Measurements from ENCODE around the gene EID2.

Gene EID2

DNA sequence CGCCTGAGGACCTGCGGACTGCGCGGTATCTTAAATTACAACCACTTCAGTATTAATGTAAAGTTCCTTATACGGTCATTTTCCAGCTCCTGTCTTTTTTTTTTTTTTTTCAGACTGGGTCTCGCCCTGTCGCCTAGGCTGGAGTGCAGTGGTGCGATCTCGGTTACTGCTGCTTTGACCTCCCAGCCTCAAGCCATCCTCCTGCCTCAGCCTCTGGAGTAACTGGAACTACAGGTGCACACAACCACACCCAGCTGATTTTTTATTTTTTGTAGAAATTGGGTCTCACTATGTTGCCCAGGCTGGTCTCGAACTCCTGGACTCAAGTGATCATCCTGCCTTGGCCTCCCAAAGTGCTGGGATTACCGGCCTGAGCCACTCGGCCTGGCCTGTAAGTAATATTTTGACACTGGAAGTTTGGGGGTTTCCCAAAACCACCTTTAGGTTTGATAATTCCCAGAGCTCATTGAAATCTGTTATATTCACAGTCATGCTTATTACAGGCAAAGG is 6.9 kb downstream of the EID2 start:
- DNase-seq, result no peak

DNA sequence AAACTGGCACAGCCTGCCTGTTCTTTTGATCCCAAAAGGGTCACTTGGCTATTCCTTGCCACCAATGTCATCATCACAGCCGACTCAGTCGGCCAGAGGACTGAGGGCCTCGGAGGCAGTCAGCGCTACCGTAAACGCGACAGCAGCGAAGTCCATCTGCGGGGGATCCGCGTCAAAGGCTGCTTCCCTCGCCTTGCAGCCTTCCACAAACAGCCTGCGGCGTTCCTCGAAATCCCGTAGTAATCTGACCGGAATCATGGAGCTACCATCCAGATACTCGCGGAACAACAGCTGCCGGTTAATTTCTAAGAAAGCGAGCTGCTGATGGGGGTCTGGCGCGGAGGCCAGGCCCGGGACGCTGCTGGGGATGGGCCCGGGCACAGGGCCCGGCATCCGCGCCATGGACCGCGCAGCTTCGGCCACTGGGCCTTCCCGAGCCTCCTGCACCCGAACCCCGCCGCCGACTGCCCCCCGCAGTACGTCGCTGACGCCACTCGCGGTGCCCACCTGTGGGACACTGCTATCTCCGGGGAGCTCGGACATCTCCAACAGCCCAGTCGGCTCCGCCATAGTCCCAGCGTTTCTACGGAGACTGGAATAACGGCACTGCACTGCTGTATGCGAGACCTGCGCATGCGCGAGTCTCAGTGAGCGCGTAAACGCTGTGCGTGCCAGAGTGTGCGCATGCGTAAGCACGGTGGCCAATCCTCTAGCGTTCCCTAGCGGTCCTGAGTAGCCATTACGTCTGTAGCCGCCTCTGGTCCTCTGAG is 7.5 kb downstream of the EID2 start, which contains the start of gene EID2B:
TSS of gene EID2B (minus strand) at position 620 of the 770 bp plus-strand sequence. CDS start at position 570, 50 bp downstream.
- DNase-seq, result peak; percentile 97

DNA sequence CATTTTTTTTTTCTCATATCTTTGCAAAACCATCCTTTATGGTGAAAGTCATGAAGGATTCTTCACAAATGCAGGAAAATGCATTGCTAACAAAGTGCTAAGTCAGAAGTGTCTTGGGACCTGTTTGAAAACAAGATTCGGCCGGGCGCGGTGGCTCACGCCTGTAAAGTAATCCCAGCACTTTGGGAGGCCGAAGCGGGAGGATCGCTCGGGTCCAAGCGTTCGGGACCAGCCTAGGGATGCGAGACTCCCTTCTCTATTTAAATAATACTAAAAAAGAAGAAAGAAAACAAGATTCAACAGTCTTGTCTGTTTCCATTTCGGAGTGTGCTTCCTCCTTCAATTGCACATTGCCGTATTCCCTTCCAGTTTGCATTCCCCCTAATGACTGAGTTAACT is 8.1 kb downstream of the EID2 start:
- DNase-seq, result no peak

- DNase-seq, result no peak
Observed at GRCh38 chr19:39525205-39525604, 14.8 kb downstream of the EID2 start.

DNA sequence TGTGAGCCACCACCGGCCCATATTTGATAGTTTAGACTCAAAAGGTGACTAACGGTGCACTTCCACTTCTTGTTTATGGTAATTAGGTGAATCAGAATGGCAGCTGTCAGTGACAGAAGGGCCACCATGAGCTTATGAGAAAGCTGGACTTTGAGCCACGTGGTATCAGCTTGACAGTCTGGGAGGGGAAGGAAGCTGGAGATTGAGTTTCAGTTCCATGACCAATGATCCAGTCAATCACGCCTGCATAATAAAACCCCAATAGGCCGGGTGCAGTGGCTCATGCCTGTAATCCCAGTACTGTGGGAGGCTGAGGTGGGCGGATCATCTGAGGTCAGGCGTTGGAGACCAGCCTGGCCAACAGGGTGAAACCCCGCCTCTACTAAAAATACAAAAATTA is 15.5 kb downstream of the EID2 start:
- DNase-seq, result no peak

DNA sequence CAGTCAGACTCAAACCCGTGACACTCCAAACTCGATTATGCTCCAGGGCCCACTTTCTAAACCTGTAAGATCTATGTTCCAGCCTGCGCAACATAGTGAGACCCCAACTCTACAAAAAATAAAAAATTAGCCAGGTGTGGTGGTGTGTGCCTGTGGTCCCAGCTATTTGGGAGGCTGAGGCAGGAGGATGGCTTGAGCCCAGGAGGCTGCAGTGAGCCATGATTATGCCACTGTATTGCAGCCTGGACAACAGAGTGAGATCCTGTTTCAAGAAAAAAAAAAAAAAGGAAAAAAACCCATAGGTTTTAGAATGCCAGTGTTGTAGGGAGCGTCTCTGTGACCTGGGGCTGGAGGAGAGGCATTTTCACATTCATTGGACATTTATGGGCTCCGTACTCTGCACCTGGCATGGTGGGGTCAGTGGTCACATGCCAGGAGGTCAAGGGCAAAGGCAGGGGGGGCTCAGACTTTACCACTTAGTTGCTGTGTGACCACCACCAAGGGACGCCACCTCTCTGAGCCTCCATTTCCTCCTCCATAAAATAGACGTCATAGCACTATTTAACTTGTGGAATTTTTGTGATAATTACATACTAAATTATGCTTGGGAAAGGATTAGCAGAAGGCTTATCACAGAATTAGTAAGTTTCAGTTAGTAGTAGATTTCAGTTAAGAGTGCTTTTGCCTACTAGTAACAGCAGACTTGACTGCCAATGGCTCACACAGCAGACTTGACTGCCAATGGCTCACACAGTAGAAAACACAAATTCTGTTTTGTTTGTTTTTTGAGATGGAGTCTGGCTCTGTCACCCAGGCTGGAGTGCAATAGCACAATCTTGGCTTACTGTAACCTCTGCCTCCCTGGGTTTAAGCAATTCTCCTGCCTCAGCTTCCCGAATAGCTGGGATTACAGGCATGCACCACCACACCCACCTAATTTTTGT is 19.1 kb downstream of the EID2 start:
- no peak for DNase-seq

- no peak for DNase-seq
Observed at GRCh38 chr19:39518975-39519374, 21.0 kb downstream of the EID2 start.

DNA sequence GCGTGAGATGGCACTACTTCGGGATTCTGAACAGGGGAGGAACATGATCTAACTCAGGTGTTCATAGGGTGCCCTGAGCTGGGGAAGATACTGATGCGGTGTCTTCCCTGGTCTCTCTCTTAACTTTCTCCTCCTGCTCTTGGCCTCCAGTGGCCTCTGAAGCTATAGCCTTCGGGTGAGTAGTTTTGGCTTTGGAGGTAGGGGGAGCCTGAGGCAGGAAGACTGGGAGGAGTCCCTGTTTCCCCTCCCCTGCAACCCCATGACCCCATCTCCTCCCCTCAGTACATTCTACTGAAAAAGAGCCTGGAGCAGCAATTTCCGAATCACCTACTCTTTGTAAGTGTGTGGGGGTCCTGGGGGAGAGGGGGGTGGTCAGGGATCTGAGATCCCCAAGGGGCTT is 21.5 kb downstream of the EID2 start:
- DNase-seq, result no peak

DNA sequence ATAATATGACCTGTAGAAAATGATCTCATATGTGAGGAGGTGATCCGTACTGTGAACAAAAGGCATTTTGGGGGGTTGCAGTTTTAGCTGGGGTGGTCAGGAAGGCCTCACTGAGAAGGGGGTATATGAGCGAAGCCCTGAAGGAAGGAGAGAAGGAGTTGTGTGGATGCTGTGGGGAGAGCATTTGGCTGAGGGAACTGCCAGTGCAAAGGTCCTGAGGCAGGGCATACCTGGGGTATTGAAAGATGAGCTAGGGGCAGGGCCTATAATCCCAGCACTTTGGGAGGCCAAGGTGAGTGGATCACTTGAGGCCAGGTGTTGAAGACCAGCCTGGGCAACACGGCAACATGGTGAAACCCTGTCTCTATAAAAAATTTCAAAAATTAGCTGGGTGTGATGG is 22.5 kb downstream of the EID2 start:
- no peak for DNase-seq

DNA sequence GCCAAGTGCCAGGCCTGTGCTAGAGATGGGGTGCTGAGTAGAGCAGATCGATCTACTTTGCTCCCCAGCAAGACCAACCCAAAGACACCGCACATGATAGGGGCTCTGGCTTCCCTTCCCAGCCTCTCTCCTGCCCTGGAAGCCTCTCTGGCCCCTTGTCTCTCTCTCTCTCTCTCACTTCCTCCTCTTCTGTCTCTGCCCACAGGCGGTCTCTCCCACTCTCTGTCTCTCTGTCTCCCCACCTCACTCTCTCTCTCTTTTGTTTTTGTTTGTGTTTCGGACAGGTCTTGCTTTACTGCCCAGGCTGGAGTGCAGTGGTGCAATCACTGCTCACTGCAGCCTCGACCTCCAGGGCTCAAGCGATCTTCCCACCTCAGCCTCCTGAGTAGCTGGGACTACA is 23.7 kb downstream of the EID2 start:
- DNase-seq, result peak; percentile 41

DNA sequence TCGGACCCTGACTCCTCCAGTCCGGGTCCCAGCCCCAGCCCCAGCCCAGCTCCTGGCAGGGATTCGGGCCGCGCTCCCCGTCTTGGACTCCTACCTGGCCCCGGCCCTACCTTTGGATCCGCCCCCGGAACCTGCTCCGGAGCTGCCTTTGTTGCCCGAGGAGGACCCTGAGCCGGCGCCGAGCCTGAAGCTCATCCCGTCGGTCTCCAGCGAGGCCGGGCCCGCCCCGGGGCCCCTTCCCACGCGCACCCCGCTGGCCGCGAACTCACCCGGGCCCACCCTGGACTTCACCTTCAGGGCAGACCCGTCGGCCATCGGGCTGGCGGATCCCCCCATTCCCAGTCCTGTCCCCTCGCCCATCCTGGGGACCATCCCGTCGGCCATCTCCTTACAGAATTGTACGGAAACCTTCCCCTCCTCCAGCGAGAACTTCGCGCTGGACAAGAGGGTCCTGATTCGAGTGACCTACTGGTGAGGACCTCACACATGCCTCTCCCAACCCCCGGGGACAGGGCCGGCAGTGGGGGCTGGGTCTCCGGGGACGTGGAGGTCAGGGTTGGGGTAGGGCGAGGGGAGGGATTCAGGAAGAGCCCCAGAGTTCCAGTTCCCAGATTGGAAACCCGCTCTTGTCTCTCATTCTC is 24.3 kb downstream of the EID2 start:
- DNase-seq, result no peak

DNA sequence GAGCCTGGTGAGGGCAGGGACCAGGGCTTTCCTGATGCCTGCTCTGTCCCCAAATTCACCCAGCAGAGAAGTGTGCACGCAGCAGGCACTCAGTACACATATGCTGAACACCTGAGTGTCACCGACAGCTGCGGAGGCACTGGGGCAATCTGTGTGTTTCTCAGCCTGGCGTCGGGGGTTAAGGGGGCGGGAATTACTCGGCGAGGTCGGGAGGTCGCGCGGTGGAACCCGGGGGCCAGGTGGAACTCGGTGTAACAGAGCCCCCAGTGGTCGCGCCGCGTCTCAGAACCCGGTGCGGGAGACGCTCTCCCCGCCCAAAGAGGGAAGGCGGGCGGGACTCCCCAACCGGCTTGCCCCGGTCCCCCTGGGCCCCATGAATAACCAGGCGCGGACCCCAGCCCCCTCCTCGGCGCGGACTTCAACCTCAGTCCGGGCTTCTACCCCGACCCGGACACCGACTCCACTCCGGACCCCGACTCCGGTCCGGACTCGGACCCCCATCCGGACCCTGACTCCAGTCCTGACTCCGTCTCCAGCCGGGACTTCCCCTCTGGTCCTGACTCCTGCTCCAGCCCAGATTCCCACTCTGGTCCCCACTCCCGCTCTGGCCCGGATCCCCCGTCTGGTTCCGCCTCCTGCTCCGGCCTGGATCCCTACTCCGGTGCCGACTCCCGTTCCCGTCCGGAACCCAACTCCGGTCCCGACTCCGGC is 25.0 kb downstream of the EID2 start, which contains the start of gene SELENOV:
TSS of gene SELENOV (plus strand) at position 300 of the 711 bp plus-strand sequence. CDS start at position 374, 74 bp downstream.
- peak; percentile 65 for DNase-seq

DNA sequence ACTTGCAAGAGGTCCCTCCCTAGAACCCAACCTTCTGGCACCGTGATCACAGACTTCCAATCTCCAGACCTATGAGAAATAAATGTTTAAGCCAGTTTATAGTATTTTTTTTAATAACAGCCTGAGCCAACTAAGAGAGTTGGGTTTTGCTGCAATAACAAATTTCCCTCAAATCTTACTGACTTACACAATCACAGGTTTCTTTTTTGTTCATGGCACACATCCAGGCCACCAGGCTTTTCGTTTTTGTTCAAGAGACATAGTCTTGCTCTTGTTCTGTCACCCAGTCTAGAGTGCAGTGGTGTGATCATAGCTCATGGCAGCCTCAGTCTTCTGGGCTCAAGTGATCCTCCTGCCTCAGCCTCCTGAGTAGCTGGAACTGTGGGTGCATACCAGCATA is 27.0 kb downstream of the EID2 start:
- no peak for DNase-seq

- DNase-seq, result no peak
Observed at GRCh38 chr19:39509233-39509632, 30.7 kb downstream of the EID2 start.

GRCh38 chr19:39508629-39509028 is 31.3 kb downstream of the EID2 start:
- DNase-seq, result no peak

GRCh38 chr19:39507715-39508364 is 32.1 kb downstream of the EID2 start:
- DNase-seq, result peak; percentile 54

DNA sequence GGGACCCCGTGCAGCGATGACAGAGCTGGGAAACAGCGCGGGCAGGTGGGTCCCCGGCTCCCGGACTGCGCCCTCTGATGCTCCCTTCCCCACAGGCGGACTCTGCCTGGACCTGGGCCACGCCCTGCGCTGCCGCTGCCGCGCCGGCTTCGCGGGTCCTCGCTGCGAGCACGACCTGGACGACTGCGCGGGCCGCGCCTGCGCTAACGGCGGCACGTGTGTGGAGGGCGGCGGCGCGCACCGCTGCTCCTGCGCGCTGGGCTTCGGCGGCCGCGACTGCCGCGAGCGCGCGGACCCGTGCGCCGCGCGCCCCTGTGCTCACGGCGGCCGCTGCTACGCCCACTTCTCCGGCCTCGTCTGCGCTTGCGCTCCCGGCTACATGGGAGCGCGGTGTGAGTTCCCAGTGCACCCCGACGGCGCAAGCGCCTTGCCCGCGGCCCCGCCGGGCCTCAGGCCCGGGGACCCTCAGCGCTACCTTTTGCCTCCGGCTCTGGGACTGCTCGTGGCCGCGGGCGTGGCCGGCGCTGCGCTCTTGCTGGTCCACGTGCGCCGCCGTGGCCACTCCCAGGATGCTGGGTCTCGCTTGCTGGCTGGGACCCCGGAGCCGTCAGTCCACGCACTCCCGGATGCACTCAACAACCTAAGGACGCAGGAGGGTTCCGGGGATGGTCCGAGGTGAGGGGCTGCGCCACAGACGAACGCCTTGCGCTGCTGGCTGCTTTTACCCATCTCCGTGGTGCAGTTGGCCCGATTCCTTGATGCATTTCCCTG is 32.8 kb downstream of the EID2 start:
- DNase-seq, result peak; percentile 86

- no peak for DNase-seq
Observed at GRCh38 chr19:39506598-39506943, 33.4 kb downstream of the EID2 start.

GRCh38 chr19:39502640-39503417 is 37.1 kb downstream of the EID2 start:
- DNase-seq, result no peak

DNA sequence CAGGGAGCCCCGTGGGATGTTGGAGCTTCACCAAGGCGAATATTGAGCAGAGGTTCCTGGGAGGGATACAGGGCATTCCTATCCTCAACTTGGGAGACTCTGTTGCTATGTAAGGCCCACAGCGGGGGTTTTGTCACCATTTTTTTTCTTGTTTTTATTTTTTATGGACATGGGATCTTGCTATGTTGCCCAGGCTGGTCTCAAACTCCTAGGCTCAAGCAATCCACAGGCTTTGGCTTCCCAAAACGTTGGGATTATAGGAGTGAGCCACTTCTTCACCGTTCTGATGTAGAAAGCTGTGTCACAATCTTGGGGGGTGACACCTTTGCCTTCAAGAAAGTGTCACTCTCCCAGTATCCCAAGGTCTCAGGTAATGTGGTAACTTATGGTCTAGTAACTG is 38.6 kb downstream of the EID2 start:
- no peak for DNase-seq
